GM18951 (cell line): Measurements from ENCODE around the gene KIAA0319L.

Source experiments
- POLR2A ChIP-seq: IDR thresholded peaks from 4 replicates; pipeline ENCODE4 v1.6.1; 2011; ENCODE audit warnings: mild to moderate bottlenecking; ENCODE audit not compliant: insufficient read length, insufficient read depth; ENCODE audit errors: extremely low read depth
- in situ Hi-C: fragments of 300-500 bp; cut with MboI; formaldehyde crosslinking; loops from one replicate; pipeline ENCODE4 v1.12.0; 2022; ENCODE audit warnings: low sequenced_read_pairs, mixed read lengths, inconsistent platforms; ENCODE audit not compliant: unreplicated experiment

KIAA0319L gene

DNA sequence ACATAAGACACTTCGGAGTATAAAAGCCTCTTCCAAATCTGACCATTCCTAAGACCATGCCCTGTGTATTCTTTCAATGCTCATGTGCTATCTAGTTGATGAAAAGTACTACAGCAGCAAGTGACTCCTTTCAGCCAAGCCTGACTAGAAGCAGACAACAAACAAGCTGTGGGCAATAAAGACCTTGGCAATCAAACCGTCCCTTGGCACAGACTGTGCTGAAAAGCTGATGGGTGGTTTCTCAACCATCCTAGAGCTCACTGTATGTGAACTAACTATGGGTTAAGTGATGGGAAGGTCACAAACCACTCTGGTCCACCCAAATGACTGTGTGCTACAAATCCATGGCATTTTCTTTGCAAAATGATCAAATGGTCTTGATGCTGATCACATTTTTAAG is 94.0 kb downstream of the KIAA0319L start:
- TF ChIP-seq POLR2A, result no peak
- in situ Hi-C loops, result loop anchor here (25.0 kb wide), 1 partner anchor 274 kb away; no protein-coding TSS in a partner anchor

DNA sequence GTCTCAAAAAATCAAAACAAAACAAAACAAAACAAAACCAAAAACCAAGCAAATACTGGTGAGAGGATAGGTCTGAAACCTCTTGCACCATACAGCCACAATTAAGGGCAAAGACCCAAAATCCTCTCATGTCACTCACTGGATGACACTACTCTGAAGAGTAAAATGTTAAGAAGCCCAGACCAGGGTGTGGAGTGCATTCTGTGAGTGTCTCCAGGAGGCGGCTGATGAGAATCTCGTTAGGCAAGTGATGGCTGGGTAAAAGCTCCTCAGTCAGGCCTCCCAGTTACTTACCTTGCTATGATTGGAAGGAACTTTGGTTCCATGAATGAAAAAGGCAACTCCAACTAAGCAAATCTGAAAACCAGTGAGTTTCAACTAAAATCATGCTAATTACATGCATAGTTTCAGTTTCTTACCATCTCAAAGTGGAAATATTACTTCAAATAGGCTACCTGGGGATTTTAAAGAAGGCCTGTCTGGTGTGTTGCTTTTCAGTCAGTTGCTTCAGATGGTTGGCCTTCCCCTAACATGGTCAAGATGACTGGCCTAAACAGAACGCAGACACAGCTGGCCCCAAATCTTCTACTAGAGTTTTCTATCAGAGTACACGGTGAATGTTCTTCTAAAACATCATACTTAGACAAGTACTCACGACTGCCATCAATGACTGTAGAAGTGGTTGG is 95.1 kb downstream of the KIAA0319L start:
- TF ChIP-seq POLR2A, result no peak
- in situ Hi-C loops, result loop anchor here (25.0 kb wide), 1 partner anchor 275 kb away; no protein-coding TSS in a partner anchor

DNA sequence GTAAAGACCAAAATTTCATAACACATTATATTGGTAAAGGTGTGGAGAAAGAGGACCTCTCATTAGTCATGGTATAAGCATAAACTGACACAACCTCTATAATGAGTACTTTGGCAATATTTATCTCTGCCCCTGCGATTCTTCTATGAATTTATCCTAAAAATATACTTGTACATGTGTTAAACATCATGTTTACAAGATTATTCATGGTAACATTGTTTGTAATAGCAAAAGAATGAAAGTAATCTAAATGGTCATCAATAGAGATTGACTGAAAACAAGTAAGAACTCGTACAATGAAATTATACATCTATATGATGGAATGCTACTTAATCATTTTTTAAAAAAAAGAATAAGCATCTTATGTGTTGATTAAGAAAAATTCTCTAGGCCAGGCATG is 96.4 kb downstream of the KIAA0319L start:
- TF ChIP-seq POLR2A, result no peak
- in situ Hi-C loops, result loop anchor here (25.0 kb wide), 1 partner anchor 277 kb away; no protein-coding TSS in a partner anchor

DNA sequence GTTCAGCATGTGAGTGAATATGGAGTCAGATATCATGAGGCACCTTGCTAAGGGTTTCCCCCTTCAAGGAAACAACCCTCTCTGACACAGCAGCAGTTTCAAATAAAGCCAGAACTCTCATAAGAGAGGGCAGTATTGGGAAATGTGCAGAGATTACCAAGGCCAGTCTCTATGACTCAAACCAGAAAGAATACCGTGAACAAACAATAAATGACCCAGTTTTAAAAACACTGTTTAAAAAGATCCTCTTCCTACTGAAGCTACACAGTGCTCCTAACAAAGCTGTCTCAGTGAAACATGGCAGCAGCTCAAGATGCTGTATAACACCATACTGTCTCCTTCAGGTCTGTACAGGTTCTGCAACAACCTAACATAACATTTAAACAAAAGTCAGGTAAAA is 102.6 kb downstream of the KIAA0319L start:
- no peak for TF ChIP-seq POLR2A
- in situ Hi-C loops, result loop anchor here (5.0 to 25.0 kb wide), 2 partner anchors 93 to 283 kb away; no protein-coding TSS in a partner anchor

DNA sequence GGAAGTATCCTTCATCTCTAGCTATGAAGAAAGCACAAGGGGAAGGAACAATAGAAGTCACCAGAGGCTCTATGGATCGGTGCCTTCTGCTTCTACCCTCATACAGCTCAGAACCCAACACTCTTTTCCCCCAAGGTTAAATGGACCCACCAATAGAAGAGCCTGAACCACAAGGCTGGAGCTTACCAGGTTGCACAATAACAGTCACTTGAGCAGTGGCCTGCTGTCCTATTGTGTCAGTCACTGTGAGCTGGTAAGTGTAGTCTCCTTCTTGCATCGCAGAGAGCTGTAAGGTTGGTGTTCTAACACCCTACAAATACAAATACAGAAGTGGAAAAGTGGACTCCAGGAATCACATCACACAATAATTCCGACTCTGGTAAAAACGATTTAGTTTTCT is 103.0 kb downstream of the KIAA0319L start:
- TF ChIP-seq POLR2A, result no peak
- in situ Hi-C loops, result loop anchor here (5.0 to 25.0 kb wide), 2 partner anchors 93 to 283 kb away; no protein-coding TSS in a partner anchor

DNA sequence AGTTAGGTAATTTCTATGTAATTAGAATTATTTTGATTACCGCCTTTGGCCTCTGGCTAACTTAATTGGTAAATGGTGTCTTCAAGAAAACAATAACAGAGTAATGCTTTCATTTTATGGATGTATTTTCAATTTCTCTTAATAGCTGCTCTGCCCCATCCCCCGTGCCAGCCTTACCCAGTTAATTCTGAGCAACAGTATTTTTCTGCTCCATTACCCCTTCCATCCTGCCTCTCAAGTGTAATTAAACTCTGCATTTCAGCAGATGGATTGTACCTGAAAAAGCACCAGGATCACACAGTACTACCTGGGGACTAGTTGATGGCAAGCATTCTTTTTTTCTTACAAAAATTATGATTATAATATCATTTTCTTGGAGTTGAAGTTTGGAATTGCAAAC is 104.2 kb downstream of the KIAA0319L start:
- in situ Hi-C loops, result loop anchor here (5.0 to 25.0 kb wide), 2 partner anchors 94 to 284 kb away; no protein-coding TSS in a partner anchor
- TF ChIP-seq POLR2A, result no peak

DNA sequence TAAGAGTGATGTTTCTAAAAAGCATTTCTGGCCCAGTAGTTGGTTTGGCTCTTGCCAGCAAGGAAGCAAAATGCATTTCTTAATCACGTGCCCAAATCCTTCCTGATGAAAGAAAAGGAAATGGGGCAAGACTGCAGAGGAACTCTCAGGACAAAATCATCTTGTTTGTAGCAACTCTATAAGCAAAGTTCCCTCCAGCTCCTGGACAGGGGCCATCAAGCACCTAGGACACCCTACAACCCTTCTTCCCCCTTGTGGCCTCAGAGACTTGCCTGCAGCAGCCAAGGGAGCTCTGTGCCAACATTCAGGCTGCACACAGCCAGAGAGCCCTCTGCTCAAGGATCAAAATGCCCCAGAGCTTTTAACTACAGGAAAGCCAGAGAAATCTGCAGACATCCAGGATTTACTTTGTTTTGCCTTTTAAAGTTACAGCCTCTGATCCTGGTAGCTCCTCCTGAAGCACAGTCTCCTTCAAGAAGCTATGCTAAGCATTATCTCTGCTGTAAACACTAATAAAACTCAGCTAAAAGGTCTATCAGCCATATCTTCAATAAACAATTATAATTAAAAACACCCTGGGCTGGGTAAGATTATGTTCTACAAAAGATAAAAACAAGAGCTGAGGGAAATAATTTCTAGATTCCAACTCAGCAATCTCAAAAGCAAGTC is 105.0 kb downstream of the KIAA0319L start:
- TF ChIP-seq POLR2A, result no peak
- in situ Hi-C loops, result loop anchor here (5.0 to 25.0 kb wide), 2 partner anchors 95 to 285 kb away; no protein-coding TSS in a partner anchor

DNA sequence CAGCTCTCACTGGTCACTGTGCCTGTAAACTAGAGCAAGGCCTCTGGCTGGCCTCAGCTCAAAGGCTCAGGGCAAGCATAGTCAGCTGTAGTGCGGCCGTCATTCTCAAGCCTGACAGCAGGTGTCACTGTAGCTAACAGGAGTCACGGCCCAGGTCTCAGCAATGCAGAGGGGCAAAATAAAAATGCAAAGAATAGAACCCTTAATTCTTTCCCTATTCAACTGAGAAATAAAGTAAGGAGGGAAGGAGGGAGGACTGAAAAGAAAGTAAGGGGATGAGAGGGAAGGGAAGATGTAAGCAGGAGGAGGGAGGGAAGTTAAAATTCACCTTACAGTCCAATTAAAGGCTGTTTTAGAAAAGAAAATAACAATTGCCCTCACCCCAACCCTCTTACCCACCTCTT is 106.1 kb downstream of the KIAA0319L start:
- in situ Hi-C loops, result loop anchor here (5.0 to 25.0 kb wide), 2 partner anchors 96 to 286 kb away; no protein-coding TSS in a partner anchor
- no peak for TF ChIP-seq POLR2A

DNA sequence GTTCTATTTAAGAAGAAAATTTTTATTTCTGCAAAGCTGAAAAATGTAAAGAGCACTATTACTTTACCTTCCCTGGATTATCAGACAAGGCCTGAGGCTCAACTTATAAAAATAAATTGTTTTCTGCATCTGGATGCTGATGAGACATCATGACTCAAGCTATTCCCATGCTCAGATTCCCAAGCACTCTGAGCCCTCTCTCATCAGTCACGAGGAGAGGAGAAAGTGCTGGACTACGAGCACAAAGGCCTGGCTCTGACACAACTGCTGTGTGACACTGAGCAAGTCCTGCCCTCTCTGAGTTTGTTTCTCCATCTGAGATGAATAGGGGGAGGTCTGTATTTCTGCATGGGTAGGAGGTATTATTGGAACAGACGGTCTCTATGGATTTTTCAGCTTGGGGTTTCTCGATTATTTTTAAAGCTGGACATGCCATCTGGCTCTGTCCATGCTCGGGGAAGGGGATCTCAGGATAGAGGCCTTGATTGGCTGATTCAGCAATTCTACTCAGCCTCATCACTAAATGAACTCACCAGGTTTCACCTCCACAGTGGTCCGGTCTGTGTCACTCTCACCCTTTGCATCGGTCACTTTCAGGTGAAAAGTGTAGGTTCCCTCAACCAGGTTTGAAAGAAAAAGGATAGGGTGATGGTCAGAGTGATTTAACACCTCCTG is 107.7 kb downstream of the KIAA0319L start:
- in situ Hi-C loops, result loop anchor here (5.0 to 25.0 kb wide), 2 partner anchors 98 to 288 kb away; no protein-coding TSS in a partner anchor
- TF ChIP-seq POLR2A, result no peak

DNA sequence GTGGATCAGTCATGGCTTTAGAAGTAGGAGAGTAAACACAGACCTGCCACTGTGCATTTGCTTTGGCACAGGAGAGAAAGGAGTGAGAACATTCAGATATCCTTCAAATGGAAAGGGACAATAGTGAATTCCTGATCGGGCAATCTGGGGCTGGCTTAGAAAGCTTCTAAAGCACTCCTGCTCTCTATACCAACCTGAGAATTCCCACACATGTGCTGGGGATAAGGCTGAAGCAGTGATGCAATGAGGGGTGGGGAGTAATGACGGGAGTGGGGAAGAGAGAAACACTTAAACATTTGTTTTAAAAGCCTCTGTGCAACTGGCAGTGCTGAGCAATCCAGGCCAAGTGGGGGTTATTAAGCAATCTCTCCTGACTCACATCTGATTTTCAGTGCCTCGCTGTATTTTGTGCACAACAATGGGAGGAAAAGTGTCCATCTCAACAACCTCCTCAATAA is 108.8 kb downstream of the KIAA0319L start:
- in situ Hi-C loops, result no loop called here
- TF ChIP-seq POLR2A, result no peak

DNA sequence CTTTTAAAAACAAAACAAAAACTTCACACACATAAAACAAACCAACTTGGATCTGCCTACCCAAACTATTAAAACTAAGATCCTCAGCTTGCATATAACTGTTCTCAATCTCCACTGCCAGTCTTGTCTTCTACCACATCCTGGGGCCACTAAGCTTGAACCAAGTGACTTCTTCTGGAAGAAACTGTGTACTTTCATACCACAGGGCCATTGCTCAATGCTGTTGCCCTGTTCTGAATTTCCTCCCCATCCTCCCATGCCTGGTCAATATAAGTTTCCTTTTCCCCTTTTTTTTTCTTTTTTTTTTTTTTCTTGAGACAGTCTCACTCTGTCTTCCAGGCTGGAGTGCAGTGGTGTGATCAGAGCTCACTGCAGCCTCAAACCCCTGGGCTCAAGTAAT is 109.9 kb downstream of the KIAA0319L start:
- no peak for TF ChIP-seq POLR2A
- in situ Hi-C loops, result no loop called here

DNA sequence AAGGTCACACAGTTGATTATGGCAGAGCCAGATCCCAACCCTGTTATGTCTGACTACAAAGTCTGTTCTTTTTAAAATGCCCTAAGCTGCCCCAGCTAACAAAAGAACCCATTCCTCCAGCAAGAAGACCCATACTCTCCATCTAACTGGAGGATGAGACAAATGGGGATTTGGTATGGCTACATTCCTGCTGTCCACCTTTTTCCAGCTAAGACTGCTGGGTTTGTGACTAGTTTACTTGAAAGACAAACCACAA is 112.8 kb downstream of the KIAA0319L start:
- TF ChIP-seq POLR2A, result no peak
- in situ Hi-C loops, result no loop called here

DNA sequence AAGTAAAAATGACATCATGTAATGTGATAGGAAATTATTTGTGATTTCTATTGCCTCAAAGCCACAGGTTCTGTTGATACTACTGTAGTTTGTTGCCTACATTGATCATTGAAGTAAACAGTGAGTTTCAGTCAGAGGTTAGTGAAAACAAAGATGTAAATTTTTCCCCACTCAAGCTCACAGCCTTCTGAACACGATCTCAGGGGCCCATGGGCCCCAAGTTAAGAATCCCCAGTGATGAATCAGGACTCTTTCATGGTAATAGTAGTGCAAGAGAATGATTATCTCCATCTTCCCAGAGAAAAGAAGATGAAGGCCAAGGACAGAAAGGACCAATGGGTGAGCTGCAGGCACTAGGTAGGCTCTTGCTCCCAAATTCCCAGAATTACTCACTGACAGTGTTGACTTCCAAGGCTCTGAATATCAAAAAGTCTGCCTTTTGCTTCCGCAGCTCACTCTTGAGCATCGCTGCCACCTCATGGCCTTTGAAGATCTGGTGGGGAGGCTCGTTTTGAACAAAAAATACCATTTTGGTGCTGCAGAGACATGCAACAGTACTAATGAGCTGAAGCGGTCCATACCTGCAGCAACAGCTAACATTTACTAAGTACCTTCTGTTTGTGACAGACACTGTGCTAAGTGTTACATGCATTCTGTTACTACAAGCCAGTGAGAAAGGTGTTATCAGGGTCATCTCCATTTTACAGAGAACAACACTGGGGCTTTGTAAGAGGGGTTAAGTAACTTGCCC is 113.3 kb downstream of the KIAA0319L start:
- no peak for TF ChIP-seq POLR2A
- in situ Hi-C loops, result no loop called here
